Neural progenitor cell (in vitro differentiated cells): ENCODE measurements around the gene APIP.
"Not testable (repeated sequence)": the region's sequence is repeated elsewhere in the genome, so short reads cannot be mapped to it uniquely, and the experiment has no call there.

Experiments
- EZH2 ChIP-seq: fragments of 200-600 bp; sonication (generic); IDR thresholded peaks from 2 replicates; pipeline ENCODE4 v1.6.1; 2017; ENCODE audit warnings: antibody characterized with exemption, mild to moderate bottlenecking, moderate library complexity
- TF ChIP-seq, protein P1 (sequence below): fragments of 200-600 bp; sonication (generic); IDR thresholded peaks from 2 replicates; pipeline ENCODE4 v1.5.1; 2017; ENCODE audit warnings: antibody characterized with exemption, mild to moderate bottlenecking

DNA sequence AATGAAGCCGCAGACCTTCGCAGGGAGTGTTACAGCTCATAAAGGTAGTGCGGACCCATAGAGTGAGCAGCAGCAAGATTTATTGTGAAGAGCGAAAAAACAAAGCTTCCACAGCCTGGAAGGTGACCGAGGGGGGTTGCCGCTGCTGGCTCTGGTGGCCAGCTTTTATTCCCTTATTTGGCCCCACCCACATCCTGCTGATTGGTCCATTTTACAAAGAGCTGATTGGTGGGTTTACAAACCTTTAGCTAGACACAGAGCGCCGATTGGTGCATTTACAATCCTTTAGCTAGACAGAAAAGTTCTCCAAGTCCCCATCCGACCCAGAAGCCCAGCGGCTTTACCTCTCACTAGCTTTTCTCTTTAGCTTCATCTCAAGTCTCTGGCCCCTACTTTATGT, 2.6 kb downstream of the APIP start:
- TF ChIP-seq, protein P1, sequence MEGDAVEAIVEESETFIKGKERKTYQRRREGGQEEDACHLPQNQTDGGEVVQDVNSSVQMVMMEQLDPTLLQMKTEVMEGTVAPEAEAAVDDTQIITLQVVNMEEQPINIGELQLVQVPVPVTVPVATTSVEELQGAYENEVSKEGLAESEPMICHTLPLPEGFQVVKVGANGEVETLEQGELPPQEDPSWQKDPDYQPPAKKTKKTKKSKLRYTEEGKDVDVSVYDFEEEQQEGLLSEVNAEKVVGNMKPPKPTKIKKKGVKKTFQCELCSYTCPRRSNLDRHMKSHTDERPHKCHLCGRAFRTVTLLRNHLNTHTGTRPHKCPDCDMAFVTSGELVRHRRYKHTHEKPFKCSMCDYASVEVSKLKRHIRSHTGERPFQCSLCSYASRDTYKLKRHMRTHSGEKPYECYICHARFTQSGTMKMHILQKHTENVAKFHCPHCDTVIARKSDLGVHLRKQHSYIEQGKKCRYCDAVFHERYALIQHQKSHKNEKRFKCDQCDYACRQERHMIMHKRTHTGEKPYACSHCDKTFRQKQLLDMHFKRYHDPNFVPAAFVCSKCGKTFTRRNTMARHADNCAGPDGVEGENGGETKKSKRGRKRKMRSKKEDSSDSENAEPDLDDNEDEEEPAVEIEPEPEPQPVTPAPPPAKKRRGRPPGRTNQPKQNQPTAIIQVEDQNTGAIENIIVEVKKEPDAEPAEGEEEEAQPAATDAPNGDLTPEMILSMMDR, result not testable (repeated sequence)
- not testable (repeated sequence) for TF ChIP-seq EZH2
